SU-DHL-6 (cell line): ENCODE measurements around the gene EXOC4.

Experiments used
- CTCF ChIP-seq: fragments of 200-600 bp; sonication (generic); IDR thresholded peaks from one replicate; pipeline ENCODE4 v1.5.1; 2017; ENCODE audit warnings: antibody characterized with exemption, mild to moderate bottlenecking, low read length, moderate library complexity; ENCODE audit not compliant: insufficient read depth, poor library complexity, severe bottlenecking
- EZH2phosphoT487 ChIP-seq: fragments of 200-600 bp; sonication (generic), shearing (Covaris generic); conservative IDR thresholded peaks from 2 replicates; pipeline ENCODE4 v1.6.1; 2018; ENCODE audit warnings: mild to moderate bottlenecking, antibody characterized with exemption, low read length, moderate library complexity, mixed read lengths

GRCh38 chr7:133837224-133837623 lies 584.3 kb downstream of the EXOC4 start:
- TF ChIP-seq CTCF (no peak), EZH2phosphoT487 (no peak)
